ENCODE measurements around the gene CDK5.
"Not testable (repeated sequence)": the region's sequence is repeated elsewhere in the genome, so short reads cannot be mapped to it uniquely, and the experiment has no call there.

CDK5 gene

DNA sequence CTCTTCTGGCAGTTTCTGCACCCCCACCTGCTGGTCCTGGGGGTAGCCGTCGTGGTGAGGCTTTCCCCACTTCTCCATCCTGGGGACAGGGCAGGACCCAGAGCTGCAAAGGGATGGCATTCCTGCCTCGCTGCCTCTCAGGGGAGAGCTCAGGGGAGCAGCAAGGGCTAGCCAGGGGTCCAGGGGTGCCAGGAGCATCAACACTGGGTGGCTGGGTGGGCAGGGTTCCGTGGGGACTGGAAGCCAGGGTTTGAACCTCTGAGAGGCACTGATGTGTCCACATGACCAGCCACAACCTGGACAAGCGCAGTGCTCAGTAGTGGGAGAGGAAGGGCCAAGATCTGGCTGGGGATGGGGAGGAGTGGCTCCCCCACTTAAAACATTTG is 23.8 kb downstream of the CDK5 start:
- Histone ChIP-seq H3K36me3 (ENCODE audit: control insufficient read depth in 5 of 5, insufficient read depth in 5 of 5, low read length in 5 of 5) (peaks cover 0 to 65% (median 41%) of the 10 kb centered on the region in 5 donors), H3K27me3 (ENCODE audit: control insufficient read depth in 5 of 5, insufficient read depth in 4 of 5, low read length in 5 of 5) (no peaks in the 10 kb centered on the region), H3K9me3 (ENCODE audit: control insufficient read depth in 5 of 5, low read length in 5 of 5) (no peaks in the 10 kb centered on the region), H3K27ac (ENCODE audit: low read depth, low read length) (no peak overlapping the region), H3K4me1 (ENCODE audit: control insufficient read depth in 5 of 5, insufficient read depth in 5 of 5, low read length in 5 of 5) (peaks cover 0 to 15% (median 9%) of the 10 kb centered on the region in 5 donors), H3K4me3 (ENCODE audit: low read depth in 1 of 5, low read length in 5 of 5) (no peak overlapping the region), H3K9ac (ENCODE audit: low read length in 5 of 5) (no peak overlapping the region)

- H3K4me1 ChIP-seq (ENCODE audit: control insufficient read depth in 5 of 5, insufficient read depth in 5 of 5, low read length in 5 of 5), result peaks cover 0 to 13% (median 8%) of the 10 kb centered on the region in 5 donors
Observed at GRCh38 chr7:151032936-151033863, 24.5 kb downstream of the CDK5 start.

DNA sequence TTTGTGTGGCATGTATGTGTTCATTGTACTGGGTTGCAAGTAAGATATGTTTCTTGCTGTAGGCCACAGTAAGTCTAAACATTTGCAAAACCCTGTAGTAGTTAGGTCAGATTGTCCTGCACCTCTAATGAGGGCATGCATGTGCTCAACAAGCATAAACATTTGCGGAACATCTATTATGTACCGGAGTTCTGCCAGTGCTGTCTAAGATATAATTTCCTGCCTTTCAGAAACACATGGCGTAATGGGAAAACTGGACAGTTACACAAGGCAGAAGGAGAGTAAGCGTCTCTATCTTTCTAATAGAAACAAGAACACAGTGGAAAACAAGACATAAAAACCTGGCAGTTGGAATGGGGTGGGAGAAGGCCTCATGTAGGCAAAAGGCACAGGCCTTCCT is 26.7 kb downstream of the CDK5 start:
- no peak overlapping the region for H3K27ac ChIP-seq (ENCODE audit: low read depth, low read length)

More at GRCh38 chr7:151032936-151033863, 24.5 kb downstream of the CDK5 start:
- no peak overlapping the region for H3K27ac ChIP-seq (ENCODE audit: low read depth, low read length)
- H3K9me3 ChIP-seq (ENCODE audit: control insufficient read depth in 5 of 5, low read length in 5 of 5), result no peaks in the 10 kb centered on the region
- H3K4me3 ChIP-seq (ENCODE audit: low read depth in 1 of 5, low read length in 5 of 5), result no peak overlapping the region
- no peaks in the 10 kb centered on the region for H3K27me3 ChIP-seq (ENCODE audit: control insufficient read depth in 5 of 5, insufficient read depth in 4 of 5, low read length in 5 of 5)
- H3K9ac ChIP-seq (ENCODE audit: low read length in 5 of 5), result peak overlapping the region in 1 of 5 donors; percentile 16
- peaks cover 0 to 65% (median 41%) of the 10 kb centered on the region in 5 donors for H3K36me3 ChIP-seq (ENCODE audit: control insufficient read depth in 5 of 5, insufficient read depth in 5 of 5, low read length in 5 of 5)

GRCh38 chr7:151028948-151029501 is 28.7 kb downstream of the CDK5 start:
- Histone ChIP-seq H3K27me3 (ENCODE audit: control insufficient read depth in 5 of 5, insufficient read depth in 4 of 5, low read length in 5 of 5) (no peaks in the 10 kb centered on the region), H3K27ac (ENCODE audit: low read depth, low read length) (peak overlapping the region; percentile 72), H3K36me3 (ENCODE audit: control insufficient read depth in 5 of 5, insufficient read depth in 5 of 5, low read length in 5 of 5) (peaks cover 0 to 28% (median 7%) of the 10 kb centered on the region in 5 donors), H3K9ac (ENCODE audit: low read length in 5 of 5) (peak overlapping the region in 4 of 5 donors; percentile 54 to 78 (median 68)), H3K9me3 (ENCODE audit: control insufficient read depth in 5 of 5, low read length in 5 of 5) (no peaks in the 10 kb centered on the region), H3K4me3 (ENCODE audit: low read depth in 1 of 5, low read length in 5 of 5) (peak overlapping the region; percentile 75 to 93 (median 90)), H3K4me1 (ENCODE audit: control insufficient read depth in 5 of 5, insufficient read depth in 5 of 5, low read length in 5 of 5) (peaks cover 0 to 19% (median 12%) of the 10 kb centered on the region in 5 donors)

More for the DNA sequence above, 26.7 kb downstream of the CDK5 start:
- Histone ChIP-seq H3K36me3 (ENCODE audit: control insufficient read depth in 5 of 5, insufficient read depth in 5 of 5, low read length in 5 of 5) (peaks cover 0 to 48% (median 27%) of the 10 kb centered on the region in 5 donors), H3K9ac (ENCODE audit: low read length in 5 of 5) (no peak overlapping the region), H3K4me1 (ENCODE audit: control insufficient read depth in 5 of 5, insufficient read depth in 5 of 5, low read length in 5 of 5) (peaks cover 0 to 19% (median 12%) of the 10 kb centered on the region in 5 donors), H3K27me3 (ENCODE audit: control insufficient read depth in 5 of 5, insufficient read depth in 4 of 5, low read length in 5 of 5) (no peaks in the 10 kb centered on the region), H3K9me3 (ENCODE audit: control insufficient read depth in 5 of 5, low read length in 5 of 5) (no peaks in the 10 kb centered on the region), H3K4me3 (ENCODE audit: low read depth in 1 of 5, low read length in 5 of 5) (no peak overlapping the region)

DNA sequence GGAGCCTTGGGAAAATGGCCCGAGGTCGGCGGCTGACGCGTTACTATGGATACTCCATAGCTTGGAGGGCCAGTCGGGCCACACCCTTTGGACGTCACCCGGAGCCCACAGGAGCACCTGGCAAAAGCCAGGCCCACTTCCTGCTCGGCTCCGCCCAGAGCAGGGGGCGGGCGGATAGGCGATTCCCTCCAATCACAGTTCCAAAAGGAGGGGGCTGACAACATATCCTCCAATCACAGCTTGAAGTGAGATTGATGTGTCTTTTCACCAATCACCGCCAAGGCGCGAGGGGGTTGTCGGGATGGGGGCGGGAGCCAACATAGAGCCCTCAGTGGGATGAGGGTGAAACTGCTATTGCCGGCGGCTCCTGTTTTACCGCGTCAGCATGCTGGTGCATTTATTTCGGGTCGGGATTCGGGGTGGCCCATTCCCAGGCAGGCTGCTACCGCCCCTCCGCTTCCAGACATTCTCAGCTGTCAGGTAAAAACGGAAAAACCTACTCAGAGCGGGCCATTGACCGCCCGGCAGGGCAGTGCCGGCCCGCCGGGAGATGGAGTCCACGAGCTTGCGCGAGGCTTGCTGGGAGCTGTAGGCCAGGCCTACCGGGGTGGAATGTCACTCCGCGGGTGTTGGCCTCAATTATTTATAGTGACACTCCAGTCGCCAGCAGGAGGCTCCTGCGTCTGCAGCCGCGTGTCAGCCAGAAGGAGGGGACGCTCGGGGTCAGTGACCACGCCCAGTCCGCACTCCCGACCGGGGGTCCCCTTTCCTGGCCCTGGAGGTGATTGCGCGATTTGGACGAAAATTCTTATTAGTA is 29.4 kb downstream of the CDK5 start, which contains the start of gene ABCB8:
Gene ABCB8, plus strand, starts transcription at position 320 of the 817 bp plus-strand sequence. Its CDS starts 66 bp downstream, at position 386.
- peaks cover 0 to 5% (median 0%) of the 10 kb centered on the region in 5 donors for H3K27me3 ChIP-seq (ENCODE audit: control insufficient read depth in 5 of 5, insufficient read depth in 4 of 5, low read length in 5 of 5)
- peak within 1 kb of the TSS; percentile 83 to 93 (median 90) for H3K4me3 ChIP-seq (ENCODE audit: low read depth in 1 of 5, low read length in 5 of 5)
- no peaks in the 10 kb centered on the region for H3K9me3 ChIP-seq (ENCODE audit: control insufficient read depth in 5 of 5, low read length in 5 of 5)
- peak within 1 kb of the TSS; percentile 72 for H3K27ac ChIP-seq (ENCODE audit: low read depth, low read length)
- peaks cover 0 to 21% (median 6%) of the 10 kb centered on the region in 5 donors for H3K36me3 ChIP-seq (ENCODE audit: control insufficient read depth in 5 of 5, insufficient read depth in 5 of 5, low read length in 5 of 5)
- H3K9ac ChIP-seq (ENCODE audit: low read length in 5 of 5), result peak within 1 kb of the TSS in 4 of 5 donors; percentile 54 to 78 (median 68)
- peaks cover 0 to 19% (median 12%) of the 10 kb centered on the region in 5 donors for H3K4me1 ChIP-seq (ENCODE audit: control insufficient read depth in 5 of 5, insufficient read depth in 5 of 5, low read length in 5 of 5)

DNA sequence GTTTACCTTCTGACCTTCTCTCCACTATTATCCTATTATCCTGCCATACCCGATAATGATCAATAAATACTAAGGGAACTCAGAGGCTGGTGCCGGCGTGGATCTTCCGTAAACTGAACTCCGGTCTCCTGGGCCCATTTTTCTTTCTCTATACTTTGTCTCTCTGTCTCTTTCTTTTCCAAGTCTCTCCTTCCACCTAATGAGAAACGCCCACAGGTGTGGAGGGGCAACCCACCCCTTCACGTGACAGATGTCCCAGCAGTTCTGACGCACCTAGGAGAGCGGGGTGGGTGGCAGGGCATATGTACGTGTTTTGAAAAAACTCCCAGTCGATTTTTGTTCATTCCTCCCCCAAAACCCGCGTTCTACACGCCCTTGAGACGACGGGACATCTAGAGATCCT is 30.0 kb downstream of the CDK5 start:
- peaks cover 0 to 19% (median 12%) of the 10 kb centered on the region in 5 donors for H3K4me1 ChIP-seq (ENCODE audit: control insufficient read depth in 5 of 5, insufficient read depth in 5 of 5, low read length in 5 of 5)
- not testable (repeated sequence) for H3K27me3 ChIP-seq (ENCODE audit: control insufficient read depth in 5 of 5, insufficient read depth in 4 of 5, low read length in 5 of 5); H3K27ac ChIP-seq (ENCODE audit: low read depth, low read length); H3K9me3 ChIP-seq (ENCODE audit: control insufficient read depth in 5 of 5, low read length in 5 of 5)
- H3K4me3 ChIP-seq (ENCODE audit: low read depth in 1 of 5, low read length in 5 of 5), result peak overlapping the region; percentile 67 to 93 (median 90)
- H3K9ac ChIP-seq (ENCODE audit: low read length in 5 of 5), result peak overlapping the region in 2 of 5 donors; percentile 33 to 54
- H3K36me3 ChIP-seq (ENCODE audit: control insufficient read depth in 5 of 5, insufficient read depth in 5 of 5, low read length in 5 of 5), result peaks cover 0 to 15% (median under 1%) of the 10 kb centered on the region in 5 donors

DNA sequence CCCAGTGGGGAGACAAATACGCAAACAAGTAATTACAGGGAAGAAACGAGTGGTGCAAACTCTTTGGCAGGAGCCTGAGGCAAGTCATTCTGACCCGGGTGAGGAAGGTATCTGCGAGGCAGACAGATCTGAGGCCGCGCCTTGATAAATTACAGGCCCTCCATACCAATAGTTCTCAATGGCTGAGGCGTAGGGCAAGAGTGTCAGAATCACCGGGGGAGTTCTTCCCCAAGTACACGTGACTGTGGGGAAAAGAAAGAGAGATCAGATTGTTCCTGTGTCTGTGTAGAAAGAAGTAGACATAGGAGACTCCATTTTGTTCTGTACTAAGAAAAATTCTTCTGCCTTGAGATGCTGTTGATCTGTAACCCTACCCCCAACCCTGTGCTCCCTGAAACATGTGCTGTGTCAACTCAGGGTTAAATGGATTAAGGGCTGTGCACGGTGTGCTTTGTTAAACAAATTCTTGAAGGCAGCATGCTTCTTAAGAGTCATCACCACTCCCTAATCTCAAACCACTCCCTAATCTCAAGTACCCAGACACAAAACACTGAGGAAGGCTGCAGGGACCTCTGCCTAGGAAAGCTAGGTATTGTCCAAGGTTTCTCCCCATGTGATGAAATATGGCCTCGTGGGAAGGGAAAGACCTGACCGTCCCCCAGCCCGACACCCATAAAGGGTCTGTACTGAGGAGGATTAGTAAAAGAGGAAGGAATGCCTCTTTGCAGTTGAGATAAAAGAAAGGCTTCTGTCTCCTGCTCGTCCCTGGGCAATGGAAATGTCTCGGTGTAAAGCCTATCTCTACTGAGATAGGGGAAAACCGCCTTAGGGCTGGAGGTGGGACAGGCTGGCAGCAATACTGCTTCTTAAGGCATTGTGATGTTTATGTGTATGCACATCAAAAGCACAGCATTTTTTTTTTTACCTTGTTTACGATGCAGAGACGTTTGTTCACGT is 30.6 kb downstream of the CDK5 start:
- peak overlapping the region in 3 of 5 donors; percentile 84 to 93 (median 90) for H3K4me3 ChIP-seq (ENCODE audit: low read depth in 1 of 5, low read length in 5 of 5)
- peaks cover 0 to 11% (median 0%) of the 10 kb centered on the region in 5 donors for H3K36me3 ChIP-seq (ENCODE audit: control insufficient read depth in 5 of 5, insufficient read depth in 5 of 5, low read length in 5 of 5)
- not testable (repeated sequence) for H3K27me3 ChIP-seq (ENCODE audit: control insufficient read depth in 5 of 5, insufficient read depth in 4 of 5, low read length in 5 of 5); H3K27ac ChIP-seq (ENCODE audit: low read depth, low read length); H3K9ac ChIP-seq (ENCODE audit: low read length in 5 of 5); H3K9me3 ChIP-seq (ENCODE audit: control insufficient read depth in 5 of 5, low read length in 5 of 5)
- H3K4me1 ChIP-seq (ENCODE audit: control insufficient read depth in 5 of 5, insufficient read depth in 5 of 5, low read length in 5 of 5), result peaks cover 0 to 19% (median 12%) of the 10 kb centered on the region in 5 donors

DNA sequence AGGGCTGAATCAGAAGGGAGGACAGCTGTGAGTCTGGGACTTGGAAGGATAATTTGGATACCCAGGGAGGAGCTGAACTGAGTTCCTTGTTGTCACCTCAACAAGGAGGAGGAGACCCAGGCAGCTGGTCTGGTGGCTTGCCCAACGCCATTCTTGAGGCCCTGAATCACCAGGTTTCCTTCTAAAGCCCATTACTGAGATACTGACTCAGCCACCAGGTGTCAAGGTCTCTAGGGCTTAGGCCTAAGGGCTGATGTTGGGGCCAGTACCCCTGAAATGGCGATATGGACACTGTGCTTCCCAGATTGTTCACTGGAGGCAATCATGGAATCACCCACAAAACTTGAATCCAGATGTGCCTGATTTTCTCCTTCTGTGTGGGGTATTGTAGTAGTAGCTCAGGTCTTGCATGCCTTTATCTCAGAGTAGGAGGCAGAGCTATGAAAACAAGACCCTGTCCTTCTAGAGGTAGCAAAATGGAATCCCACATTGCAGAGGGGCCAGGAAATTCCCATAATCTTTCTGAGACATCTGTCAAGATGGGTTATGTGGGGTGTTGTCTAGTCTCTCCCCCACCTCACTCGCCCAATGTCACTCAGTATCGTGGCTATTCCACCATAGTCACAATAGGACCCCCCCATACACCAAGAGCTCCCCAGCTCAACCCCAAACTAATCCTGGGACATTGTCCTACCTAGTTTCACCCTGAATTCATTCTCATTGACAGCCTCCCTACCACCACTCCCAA is 31.6 kb downstream of the CDK5 start:
- no peak overlapping the region for H3K27ac ChIP-seq (ENCODE audit: low read depth, low read length)
- H3K27me3 ChIP-seq (ENCODE audit: control insufficient read depth in 5 of 5, insufficient read depth in 4 of 5, low read length in 5 of 5), result peaks cover 0 to 8% (median 2%) of the 10 kb centered on the region in 5 donors
- H3K4me1 ChIP-seq (ENCODE audit: control insufficient read depth in 5 of 5, insufficient read depth in 5 of 5, low read length in 5 of 5), result peaks cover 0 to 19% (median 12%) of the 10 kb centered on the region in 5 donors
- H3K9me3 ChIP-seq (ENCODE audit: control insufficient read depth in 5 of 5, low read length in 5 of 5), result no peaks in the 10 kb centered on the region
- H3K9ac ChIP-seq (ENCODE audit: low read length in 5 of 5), result no peak overlapping the region
- H3K36me3 ChIP-seq (ENCODE audit: control insufficient read depth in 5 of 5, insufficient read depth in 5 of 5, low read length in 5 of 5), result peaks cover 0 to 3% (median 0%) of the 10 kb centered on the region in 5 donors
- no peak overlapping the region for H3K4me3 ChIP-seq (ENCODE audit: low read depth in 1 of 5, low read length in 5 of 5)

All from subcutaneous abdominal adipose tissue (tissue), 5 donors.